H1 (cell line): Measurements from ENCODE around the gene COMMD6. TPM values are rescaled to one million over a fixed set of nuclear protein-coding genes. Genes with fewer than 3 reads are reported as not detected.
A peak's percentile ranks its signal among the peaks of the same experiment; 100 is the strongest.

Experiments
- ASH2L ChIP-seq: fragments of 200-600, 300-600 bp; sonication (generic); IDR thresholded peaks from one replicate; pipeline ENCODE4 v1.7.1; 2017; ENCODE audit warnings: low read length
- ATF2 ChIP-seq: IDR thresholded peaks from 2 replicates; pipeline ENCODE4 v1.6.1; 2012; ENCODE audit warnings: low read length, inconsistent platforms
- BACH1 ChIP-seq: IDR thresholded peaks from 2 replicates; pipeline ENCODE4 v1.6.1; 2012; ENCODE audit warnings: low read length, improper control_type of control experiment
- BRCA1 ChIP-seq: IDR thresholded peaks from 2 replicates; pipeline ENCODE4 v1.6.1; 2012; ENCODE audit warnings: low read depth, low read length, improper control_type of control experiment
- CEBPB ChIP-seq: IDR thresholded peaks from 2 replicates; pipeline ENCODE4 v1.6.1; 2012; ENCODE audit warnings: low read depth, low read length
- CHD1 ChIP-seq: IDR thresholded peaks from 2 replicates; pipeline ENCODE4 v1.6.1; 2012; ENCODE audit warnings: low read depth, low read length, improper control_type of control experiment
- CTBP2 ChIP-seq: IDR thresholded peaks from 2 replicates; pipeline ENCODE4 v1.7.0; 2011; ENCODE audit warnings: borderline replicate concordance, mild to moderate bottlenecking, moderate library complexity, mixed read lengths, low read length; ENCODE audit not compliant: insufficient read depth, insufficient read length
- EGR1 ChIP-seq: IDR thresholded peaks from 2 replicates; pipeline ENCODE4 v1.6.1; 2011; ENCODE audit warnings: low read depth, low read length, borderline replicate concordance
- EP300 ChIP-seq, 2 experiments: IDR thresholded peaks; 1 replicate in 1 of 2; 2 replicates in 1 of 2; pipeline ENCODE4 v1.6.1; 2011 to 2012; ENCODE audit warnings: low read depth in 2 of 2, low read length in 2 of 2, mild to moderate bottlenecking in 2 of 2, borderline replicate concordance in 1 of 2, inconsistent platforms in 1 of 2, moderate library complexity in 1 of 2
- GABPA ChIP-seq: IDR thresholded peaks from 2 replicates; pipeline ENCODE4 v1.6.1; 2011; ENCODE audit warnings: mild to moderate bottlenecking, low read length, moderate library complexity, borderline replicate concordance; ENCODE audit not compliant: insufficient read depth
- HDAC6 ChIP-seq: IDR thresholded peaks from one replicate; pipeline ENCODE4 v1.7.1; 2012; ENCODE audit warnings: low read depth, mild to moderate bottlenecking, inconsistent platforms, low read length, moderate library complexity
- JUN ChIP-seq: IDR thresholded peaks from 2 replicates; pipeline ENCODE4 v1.6.1; 2011; ENCODE audit warnings: low read depth, mild to moderate bottlenecking, improper control_type of control experiment, low read length
- JUND ChIP-seq: IDR thresholded peaks from 2 replicates; pipeline ENCODE4 v1.6.1; 2011; ENCODE audit warnings: mild to moderate bottlenecking, improper control_type of control experiment, low read length
- SIRT6 ChIP-seq: IDR thresholded peaks from one replicate; pipeline ENCODE4 v1.7.1; 2012; ENCODE audit warnings: low read length, inconsistent platforms
- SP1 ChIP-seq: IDR thresholded peaks from 2 replicates; pipeline ENCODE4 v1.6.1; 2011; ENCODE audit warnings: low read depth, low read length
- SP2 ChIP-seq: IDR thresholded peaks from 2 replicates; pipeline ENCODE4 v1.6.1; 2012; ENCODE audit warnings: mild to moderate bottlenecking, low read length, inconsistent platforms
- TBP ChIP-seq: IDR thresholded peaks from 2 replicates; pipeline ENCODE4 v1.6.1; 2011; ENCODE audit warnings: low read depth, low read length, improper control_type of control experiment
- TEAD4 ChIP-seq: IDR thresholded peaks from 2 replicates; pipeline ENCODE4 v1.6.1; 2012; ENCODE audit warnings: low read depth, low read length, inconsistent platforms, mixed read lengths
- polyA plus RNA-seq, 7 experiments: library from polyadenylated mRNA; depleted of rRNA in 3 of 7; stranded (reverse) in 5 of 7; unstranded in 2 of 7; fragments of >200 nt in 5 of 7; fragments of 200-250 nt in 2 of 7; gene quantifications; 1 replicate in 5 of 7; 2 replicates in 1 of 7; 4 replicates in 1 of 7; pipeline versions ENCODE4 v1.2.1 to v1.2.3, GENCODE V29; 2011 to 2013; ENCODE audit warnings: missing spikeins in 2 of 7, mixed read lengths in 2 of 7
- total RNA-seq: library from RNA; stranded (reverse); fragmentation: NEBNext Ultra II Directional; extraction: Animal tissue kit (Norgen Biotek cat#: 25700); gene quantifications from 2 replicates; pipeline ENCODE4 v1.2.1, GENCODE V29; 2021
- TF ChIP-seq, protein P1 (sequence below): IDR thresholded peaks from 2 replicates; pipeline ENCODE4 v1.6.1; 2011; ENCODE audit warnings: low read length, improper control_type of control experiment

Gene COMMD6
- total and polyA plus RNA-seq, 2 of the 8 experiments (the other 6 are each of a cell fraction or from before 2014, with no cell fraction given), result 53.2 to 122 TPM

GRCh38 chr13:75482070-75482819, 55.4 kb downstream of the COMMD6 start, which contains the start of gene TBC1D4 (continued):
- TF ChIP-seq HDAC6, result no peak
- TF ChIP-seq EGR1, result no peak
- TF ChIP-seq JUND, result 0 out of 2 replicates have a peak, but pooled peaks have one; percentile 26
- no peak for TF ChIP-seq TEAD4
- no peak for TF ChIP-seq SP2
- TF ChIP-seq EP300 (IDR thresholded peaks at IDR 0.05; ENCODE audit: borderline replicate concordance in 1 of 2, low read depth in 2 of 2, low read length in 2 of 2), result no peak; a peak in 1 of 3 replicates
- TF ChIP-seq, protein P1, sequence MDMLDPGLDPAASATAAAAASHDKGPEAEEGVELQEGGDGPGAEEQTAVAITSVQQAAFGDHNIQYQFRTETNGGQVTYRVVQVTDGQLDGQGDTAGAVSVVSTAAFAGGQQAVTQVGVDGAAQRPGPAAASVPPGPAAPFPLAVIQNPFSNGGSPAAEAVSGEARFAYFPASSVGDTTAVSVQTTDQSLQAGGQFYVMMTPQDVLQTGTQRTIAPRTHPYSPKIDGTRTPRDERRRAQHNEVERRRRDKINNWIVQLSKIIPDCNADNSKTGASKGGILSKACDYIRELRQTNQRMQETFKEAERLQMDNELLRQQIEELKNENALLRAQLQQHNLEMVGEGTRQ, result no peak
- TF ChIP-seq GABPA, result no peak
- TF ChIP-seq SP1, result no peak
- no peak for TF ChIP-seq CEBPB
- TF ChIP-seq JUN, result no peak
- no peak for TF ChIP-seq SIRT6
- 0 out of 2 replicates have a peak, but pooled peaks have one; percentile 49 for TF ChIP-seq BACH1
- peak; percentile 78; the same call in 1 of the 2 replicates for TF ChIP-seq TBP
- TF ChIP-seq CHD1, result no peak
- TF ChIP-seq CTBP2, result no peak
- peak; percentile 92 for TF ChIP-seq ASH2L
- no peak for TF ChIP-seq BRCA1
- TF ChIP-seq ATF2, result no peak
